Activated naive CD4-positive, alpha-beta T cell (primary cell): ENCODE data around the gene PANX1.
"Not testable (repeated sequence)": the region's sequence is repeated elsewhere in the genome, so short reads cannot be mapped to it uniquely, and the experiment has no call there.

Experiments used
- DNase-seq, 4 experiments: peaks; one replicate each; lab custom pipeline; 2025; lab: John Stamatoyannopoulos, UW

Gene PANX1, protein sequence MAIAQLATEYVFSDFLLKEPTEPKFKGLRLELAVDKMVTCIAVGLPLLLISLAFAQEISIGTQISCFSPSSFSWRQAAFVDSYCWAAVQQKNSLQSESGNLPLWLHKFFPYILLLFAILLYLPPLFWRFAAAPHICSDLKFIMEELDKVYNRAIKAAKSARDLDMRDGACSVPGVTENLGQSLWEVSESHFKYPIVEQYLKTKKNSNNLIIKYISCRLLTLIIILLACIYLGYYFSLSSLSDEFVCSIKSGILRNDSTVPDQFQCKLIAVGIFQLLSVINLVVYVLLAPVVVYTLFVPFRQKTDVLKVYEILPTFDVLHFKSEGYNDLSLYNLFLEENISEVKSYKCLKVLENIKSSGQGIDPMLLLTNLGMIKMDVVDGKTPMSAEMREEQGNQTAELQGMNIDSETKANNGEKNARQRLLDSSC

DNA sequence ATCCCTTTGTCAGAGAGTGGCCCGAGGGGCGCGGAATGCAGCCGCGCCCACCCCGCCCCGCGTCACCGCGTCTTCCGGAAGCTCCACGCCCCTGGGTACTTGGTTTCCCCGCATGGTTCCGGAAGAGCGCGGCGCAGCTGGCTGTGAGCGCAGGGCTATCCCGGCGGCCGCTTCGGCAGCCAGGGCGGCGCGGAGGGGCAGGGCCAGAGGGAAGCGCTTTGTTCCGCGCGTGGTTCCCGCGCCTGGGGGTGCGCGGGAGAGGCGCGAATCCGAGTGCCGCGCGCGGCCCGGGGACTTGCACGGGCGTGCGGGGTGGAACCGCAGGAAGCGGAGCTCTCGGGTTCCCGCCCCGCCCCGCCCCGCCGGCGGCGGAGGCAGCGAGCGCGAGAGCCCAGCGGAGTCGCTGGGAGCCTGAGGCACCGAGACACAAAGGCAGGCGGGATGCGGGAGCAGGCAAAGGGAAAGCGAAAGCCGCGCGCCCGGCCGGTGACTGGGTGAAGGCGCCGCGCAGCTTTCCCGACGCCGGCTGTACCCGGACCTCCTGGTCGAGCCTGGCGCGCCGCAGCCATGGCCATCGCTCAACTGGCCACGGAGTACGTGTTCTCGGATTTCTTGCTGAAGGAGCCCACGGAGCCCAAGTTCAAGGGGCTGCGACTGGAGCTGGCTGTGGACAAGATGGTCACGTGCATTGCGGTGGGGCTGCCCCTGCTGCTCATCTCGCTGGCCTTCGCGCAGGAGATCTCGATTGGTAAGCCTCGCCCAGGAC is at the start of gene PANX1:
TSS of gene PANX1 (plus strand) at position 96 of the 766 bp plus-strand sequence. CDS start at position 568, 472 bp downstream.
- DNase-seq = peak; percentile 22 to 60 (median 35)

DNA sequence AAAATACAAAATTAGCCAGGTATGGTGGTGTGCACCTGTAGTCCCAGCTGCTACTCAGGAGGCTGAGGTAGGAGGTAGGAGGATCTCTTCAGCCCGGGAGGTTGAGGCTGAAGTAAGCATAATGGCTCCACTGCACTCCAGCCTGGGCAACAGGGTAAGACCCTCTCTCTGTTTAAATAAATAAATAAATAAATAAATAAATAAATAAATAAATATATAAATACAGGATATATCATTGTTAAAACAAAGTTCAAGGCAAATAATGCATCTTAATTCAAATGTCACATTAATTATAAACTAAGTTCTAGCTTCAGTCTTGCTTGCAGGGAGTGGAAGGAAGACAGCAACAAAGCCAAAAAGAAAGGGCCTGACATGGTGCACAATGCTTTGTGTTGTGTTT is 44.5 kb upstream of the PANX1 start:
- no peak for DNase-seq

DNA sequence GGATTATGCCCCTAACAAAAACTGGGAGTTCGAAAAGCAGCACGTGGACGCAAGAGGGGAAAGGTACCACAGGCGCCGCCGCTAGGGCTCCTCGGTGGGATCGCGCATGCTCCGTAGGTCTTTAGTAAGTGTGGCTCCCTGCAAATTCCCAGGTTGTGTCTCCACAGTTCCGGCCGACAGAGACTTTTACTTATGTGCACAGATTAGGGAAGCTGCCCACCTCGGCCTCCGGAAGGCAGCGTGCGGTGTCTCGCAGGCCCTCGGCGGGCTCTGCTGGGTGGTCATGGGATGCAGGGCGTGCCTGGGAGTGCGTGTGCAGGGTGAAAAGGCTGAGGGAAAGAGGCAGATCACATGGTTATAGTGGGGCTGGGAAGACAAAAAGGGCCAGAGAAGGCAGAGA is 39.7 kb upstream of the PANX1 start:
- no peak for DNase-seq

DNA sequence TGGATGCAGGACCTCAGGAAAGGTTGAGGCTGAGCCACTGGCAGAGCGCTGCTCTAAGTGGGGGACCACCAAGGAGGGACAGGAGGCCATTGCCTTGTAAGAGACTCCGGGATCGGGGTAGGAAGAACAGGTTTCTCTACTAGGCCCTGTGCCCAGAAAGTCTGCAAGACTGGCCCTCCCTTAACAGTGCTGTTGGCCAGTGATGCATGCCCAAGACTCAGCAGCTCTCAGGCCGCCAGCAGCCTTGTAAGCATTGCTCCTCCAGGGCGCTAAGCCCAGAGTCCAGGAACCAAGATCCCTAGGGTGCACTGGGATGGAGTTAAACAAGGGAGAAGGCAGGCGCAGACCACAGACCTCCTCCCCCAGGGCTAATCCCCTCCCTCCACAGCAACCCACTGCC is 39.3 kb upstream of the PANX1 start:
- no peak for DNase-seq

DNA sequence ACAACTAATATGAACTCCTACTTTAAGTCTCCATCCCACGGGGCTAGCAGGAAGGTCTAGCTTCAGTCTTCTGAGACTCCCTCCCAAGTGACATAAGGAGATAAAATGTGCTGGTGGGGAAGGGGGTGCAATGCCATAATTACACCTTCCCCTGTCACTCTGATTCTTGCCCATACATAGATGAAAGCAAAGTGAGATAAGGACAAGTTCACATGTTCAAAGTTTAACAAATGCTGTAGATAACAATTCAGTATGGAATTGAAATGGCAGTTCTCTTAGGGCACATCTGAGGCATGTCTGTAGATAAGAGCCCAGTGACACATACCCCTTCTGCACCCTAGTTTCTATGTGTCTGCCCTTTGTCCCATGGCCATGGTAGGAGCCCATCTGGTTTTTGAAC is 38.2 kb upstream of the PANX1 start:
- no peak for DNase-seq

DNA sequence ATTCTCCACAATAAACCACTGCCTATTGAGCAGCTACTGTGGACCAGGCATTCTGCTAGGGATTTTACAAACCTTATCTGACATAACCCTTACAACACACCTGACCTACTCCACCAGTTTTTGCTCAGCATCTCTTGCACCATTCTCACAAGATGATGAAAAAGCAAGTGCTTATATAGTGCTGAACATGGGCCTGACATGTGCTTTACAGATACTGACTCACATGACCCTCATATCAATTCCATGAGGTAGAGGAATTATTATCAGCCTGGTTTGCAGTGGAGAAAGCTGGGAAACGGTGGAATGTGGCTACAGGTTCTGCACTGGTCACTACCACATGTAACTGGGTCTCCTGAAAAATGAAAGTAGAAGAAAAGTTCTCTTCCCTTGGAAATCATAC is 37.5 kb upstream of the PANX1 start:
- no peak for DNase-seq

DNA sequence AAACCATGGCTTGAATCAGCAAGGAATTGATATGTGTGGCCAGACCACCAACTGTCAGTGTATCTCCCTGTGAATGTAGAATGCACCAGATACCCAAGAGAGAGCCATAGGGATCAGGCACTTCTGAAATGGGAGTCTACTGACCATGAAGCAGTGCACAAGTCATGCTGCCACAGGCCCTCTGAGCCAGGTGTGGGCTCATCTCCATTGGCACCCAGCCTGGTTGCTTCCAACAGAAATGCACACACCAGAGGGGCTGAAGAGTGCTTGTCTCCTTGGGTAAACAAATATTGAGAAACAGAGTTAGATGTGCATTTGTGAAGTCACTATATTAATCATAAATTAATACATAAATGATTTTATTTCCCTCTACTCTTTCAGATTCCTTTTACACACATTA is 28.4 kb upstream of the PANX1 start:
- no peak for DNase-seq

DNA sequence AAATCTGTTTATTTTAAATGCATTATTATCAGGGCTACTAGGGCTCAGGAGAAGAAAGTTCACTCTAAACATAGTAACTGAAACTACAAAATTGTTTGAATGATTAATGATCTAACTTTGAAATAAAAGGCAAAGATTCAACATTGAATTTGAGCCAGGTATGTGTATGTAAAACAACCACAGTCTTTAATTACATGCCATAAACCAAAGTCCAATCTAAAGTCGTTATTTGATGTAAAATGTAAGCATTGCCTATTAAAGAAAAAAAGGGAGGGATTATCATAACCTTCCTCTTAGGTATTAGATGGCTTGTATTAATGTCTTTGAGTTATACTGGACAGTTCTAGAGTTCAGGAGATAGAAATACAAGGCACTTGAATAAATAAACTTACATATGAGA is 25.2 kb upstream of the PANX1 start:
- DNase-seq = no peak

DNA sequence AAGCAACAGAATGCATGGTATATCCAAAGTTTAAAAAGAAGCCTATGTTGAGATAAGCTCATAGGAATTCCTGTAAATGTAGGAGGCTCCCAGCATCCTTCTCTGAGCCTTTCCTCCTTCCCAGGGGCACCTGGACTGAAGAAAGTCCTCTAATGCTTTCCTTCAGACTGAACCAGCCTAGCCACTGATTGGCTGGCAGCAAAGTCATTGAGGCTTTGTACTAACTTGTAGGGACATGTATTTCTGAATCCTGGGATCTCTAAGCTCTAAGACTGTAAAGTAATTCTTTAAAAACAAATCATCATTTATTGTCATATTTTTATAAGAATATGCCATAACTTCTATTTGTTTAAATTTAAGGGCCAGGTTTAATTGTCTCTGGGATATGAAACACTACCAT is 23.9 kb upstream of the PANX1 start:
- no peak for DNase-seq

DNA sequence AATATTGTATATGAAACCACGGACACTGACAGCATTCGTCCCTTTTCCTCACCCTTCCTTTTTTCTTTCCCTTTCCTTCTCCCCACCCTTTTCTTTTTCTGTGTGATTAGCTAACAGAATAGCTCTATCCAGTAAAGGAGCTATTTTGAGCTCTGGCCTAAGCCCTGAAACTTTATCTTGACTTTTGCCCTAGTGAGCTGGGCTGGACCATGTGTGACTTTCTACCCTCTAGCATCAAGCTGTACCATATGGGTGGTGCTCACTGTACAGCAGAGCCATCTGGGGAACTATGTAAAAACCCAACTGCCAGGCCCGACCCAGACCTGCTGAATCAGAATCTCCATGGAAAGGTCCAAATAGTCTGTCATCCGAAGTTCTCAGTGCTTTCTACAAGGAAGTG is 21.9 kb upstream of the PANX1 start:
- no peak for DNase-seq

DNA sequence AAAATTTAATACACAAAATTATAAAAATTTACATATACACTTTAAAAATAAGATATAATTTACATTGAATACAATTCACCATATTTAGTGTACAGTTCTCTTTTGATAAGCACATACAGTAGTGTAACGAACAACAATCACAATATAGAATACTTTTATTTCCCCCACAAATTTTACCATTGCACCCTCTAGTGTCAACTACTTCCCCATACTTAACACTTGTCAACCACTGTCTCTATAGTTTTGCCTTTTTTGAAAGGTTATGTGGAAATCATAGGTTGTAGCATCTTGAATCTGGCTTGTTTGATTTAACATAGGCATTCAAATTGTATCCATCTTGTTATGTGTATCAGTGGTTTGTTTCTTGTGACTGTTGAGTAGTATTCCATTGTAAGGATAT is 21.3 kb upstream of the PANX1 start:
- DNase-seq = no peak

DNA sequence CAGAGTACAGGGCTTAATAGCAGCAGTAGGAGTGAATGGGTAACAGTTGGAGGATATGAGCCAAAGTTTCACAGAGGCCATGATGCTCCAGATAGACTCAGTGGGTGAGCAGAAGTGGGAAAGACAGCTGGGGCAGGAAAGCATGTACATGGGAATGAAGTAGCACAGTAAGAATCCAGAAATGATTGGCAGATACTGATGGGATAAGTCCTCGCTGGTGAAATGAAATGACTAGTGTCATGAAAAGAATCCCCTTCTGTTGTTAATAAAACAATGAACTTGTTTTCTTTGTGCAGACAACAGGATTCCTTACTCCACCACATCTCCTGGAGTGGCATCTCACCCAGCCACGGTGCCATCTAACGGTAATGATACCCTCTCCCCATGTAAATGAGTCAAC is 17.4 kb upstream of the PANX1 start:
- DNase-seq = no peak

DNA sequence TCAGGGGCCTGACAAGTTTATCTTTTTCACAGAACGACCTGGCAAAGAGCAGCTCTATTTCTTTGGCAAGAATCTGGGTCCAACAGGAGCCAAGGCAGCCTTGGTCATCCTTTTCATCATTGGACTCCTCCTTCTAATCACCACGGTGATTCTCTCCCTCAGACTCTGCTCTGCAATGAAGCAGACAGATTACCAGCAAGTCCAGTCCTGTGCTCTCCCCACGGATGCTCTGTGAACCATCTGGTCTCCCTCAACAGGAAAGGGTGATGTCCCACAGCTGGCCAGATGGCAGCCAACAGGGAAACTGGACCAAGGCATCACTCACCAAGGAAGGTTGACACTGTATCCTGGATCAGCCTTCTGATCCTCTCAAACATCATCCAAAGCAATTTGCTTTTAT is 17.0 kb upstream of the PANX1 start:
- DNase-seq = no peak

DNA sequence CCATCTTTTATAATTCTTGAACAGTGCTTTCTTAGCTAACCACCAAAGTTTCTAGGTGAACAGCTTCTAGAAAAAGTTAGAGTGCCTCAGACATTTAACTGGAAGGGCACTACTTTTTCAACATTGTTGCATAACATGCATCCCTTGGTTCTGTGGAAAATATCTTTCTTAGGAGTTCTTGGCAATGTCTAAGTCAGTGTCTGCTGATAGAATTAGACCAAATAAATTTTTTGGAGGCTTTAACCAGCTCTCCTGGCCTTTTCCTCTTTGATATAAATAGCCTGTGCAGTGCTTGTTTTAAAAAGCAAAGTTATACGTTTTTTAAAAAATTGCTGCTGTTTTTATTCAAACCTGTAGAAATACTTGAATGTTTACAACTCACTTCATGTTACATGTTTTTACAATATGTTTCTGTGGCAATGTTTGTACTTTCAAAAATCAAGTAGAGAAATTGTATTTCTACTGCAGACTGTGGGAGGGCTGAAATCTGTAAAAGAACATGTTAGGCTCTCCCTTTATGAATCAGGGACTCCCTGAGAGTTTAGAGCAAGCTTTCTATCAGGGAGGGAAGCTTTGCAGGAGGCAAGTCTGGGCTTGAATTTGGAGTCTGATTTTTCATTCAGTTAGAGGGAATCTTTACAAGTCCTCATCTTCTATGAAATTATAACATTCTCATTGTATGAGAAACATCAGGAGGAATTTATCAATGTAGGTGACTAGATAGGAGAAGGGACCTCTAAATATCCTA is 16.3 kb upstream of the PANX1 start:
- no peak for DNase-seq

DNA sequence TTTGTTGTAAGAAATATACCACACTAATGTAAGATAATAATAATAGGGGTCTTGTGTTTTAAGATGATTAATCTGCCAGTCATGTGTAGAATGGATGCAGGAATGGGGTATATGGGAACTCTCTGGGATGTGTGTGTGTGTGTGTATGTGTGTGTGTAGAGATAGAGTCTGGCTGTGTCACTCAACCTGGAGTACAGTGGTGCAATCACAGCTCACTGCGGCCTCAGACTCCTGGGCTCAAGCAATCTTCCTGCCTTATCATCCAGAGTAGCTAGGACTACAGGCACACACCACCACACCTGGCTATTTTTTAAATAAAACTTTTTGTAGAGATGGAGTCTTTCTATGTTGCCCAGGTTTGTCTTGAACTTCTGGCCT is 11.5 kb upstream of the PANX1 start:
- DNase-seq = no peak

DNA sequence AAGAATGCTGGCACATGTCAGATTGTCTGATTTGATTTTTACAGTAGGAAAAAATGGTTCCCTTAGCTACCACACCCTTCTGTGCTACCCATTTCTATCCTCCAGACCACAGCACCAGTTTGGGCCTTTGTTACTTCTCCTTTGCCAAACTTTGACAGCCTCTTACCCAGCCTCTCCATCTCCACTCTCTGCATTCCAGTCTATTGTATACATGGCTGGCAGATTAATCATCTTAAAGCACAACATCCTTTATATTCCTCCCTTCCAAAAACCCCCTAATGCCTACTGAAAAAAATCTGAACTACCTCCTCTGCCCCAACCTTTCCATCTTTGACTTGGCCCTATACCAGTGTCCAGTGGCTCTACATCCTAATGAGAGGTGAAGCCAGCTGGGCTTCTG is 10.8 kb upstream of the PANX1 start:
- no peak for DNase-seq

DNA sequence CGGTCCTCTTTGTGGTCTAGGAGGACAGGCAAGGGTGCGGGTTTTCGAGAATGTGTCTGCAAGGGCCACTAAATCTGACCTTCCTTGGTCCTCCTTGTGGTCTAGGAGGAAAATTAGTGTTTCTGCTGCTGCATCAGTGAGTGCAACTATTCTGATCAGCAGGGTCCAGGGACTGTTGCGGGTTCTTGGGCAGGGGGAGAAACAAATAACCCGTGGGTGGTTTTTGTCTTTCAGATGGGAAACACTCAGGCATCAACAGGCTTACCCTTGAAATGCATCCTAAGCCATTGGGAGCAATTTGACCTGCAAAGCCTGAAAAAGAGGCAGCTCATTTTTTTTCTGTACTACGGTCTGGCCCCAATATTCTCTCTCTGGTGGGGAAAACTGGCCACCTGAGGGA is 9.0 kb upstream of the PANX1 start:
- DNase-seq = not testable (repeated sequence)

DNA sequence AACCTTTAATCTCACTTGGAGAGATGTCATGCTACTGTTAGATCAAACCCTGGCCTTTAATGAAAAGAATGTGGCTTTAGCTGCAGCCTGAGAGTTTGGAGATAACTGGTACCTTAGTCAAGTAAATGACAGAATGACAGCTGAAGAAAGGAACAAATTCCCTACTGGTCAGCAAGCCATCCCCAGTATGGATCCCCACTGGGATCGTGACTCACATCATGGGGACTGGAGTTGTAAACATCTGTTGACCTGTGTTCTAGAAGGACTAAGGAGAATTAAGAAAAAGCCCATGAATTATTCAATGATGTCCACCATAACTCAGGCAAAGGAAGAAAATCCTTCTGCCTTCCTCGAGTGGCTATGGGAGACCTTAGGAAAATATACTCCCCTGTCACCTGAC is 8.1 kb upstream of the PANX1 start:
- not testable (repeated sequence) for DNase-seq

DNA sequence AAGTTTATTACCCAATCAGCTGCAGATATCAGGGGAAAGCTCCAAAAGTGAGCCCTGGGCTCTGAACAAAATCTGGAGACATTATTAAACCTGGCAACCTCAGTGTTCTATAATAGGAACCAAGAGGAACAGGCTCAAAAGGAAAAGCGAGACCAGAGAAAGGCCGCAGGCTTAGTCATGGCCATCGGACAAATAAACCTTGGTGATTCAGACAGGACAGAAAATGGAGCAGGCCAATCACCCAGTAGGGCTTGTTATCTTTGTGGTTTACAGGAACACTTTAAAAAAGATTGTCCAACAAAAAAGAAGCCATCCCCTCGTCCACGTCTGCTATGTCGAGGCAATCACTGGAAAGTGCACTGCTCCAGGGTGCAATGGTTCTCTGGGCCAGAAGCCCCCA is 7.7 kb upstream of the PANX1 start:
- DNase-seq = no peak

DNA sequence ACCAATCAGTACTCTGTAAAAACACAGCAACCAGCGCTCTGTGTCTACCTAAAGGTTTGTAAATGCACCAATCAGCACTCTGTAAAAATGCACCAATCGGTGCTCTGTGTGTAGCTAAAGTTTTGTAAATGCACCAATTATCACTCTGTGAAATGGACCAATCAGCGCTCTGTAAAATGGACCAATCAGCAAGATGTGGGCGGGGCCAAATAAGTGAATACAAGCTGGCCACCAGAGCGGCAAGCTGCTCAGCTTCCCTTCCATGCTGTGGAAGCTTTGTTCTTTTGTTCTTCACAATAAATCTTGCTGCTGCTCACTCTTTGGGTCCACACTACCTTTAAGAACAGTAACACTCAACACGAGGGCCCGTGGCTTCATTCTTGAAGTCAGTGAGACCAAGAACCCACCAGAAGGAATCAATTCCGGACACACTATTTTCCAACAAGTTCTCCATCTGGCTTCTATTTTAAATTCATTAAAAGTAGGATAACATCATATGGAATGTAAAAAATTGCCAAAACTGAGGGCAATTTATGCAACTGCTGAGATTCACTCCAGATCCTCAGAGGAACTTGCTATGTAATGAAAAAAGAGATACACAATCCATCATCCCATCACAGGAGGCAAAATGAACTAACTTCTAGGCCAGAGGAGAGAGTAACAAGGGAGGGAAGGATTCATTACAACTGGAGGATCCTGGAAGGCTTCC is 3.1 kb upstream of the PANX1 start:
- no peak for DNase-seq

DNA sequence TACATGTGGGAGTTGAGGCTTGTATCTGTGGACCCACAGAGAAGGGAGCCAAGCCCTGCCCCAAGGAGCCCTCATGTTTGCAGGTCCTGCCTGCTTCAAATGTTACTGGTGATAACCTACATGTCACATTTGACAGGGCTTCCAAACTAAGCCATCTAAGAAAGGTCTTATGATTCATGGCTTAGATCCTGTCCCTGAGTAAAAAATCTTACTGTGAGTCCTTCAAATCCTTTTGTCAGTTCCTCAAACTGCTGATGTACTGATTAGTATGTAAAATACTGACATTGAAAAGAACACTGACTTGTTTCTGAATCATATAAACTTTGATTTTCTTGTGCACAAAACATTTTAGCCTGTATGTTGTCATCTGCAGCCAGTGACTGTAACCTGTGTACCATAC is 1.0 kb upstream of the PANX1 start:
- DNase-seq = no peak

DNA sequence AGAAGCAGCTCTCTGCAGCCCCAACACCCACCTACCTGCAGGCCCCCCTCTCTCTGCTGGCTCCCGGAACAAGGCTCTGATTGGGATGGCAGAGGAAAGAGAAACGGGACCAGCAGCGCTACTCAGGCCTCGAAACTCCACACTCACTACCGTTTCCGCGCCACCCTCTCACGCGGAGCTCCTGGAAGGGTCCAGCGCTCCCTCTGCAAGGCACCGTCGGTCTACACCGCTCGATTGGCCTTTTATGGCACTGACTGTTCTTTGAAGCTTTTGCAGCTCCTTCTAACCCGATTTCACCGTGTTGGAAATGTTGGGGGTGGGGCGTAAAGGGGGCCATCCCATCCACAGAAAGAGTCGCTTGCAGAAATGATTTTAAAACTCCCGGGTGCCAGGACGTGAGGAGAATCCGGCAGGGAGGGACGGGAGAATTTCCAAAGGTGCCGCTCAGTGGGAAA is 323 bp upstream of the PANX1 start:
- peak in 1 of 4 experiments; percentile 41 for DNase-seq
